Mesenchymal stem cell (in vitro differentiated cells and primary cell): Measurements from ENCODE around the gene SLC14A1.
"Not testable (repeated sequence)": the region's sequence is repeated elsewhere in the genome, so short reads cannot be mapped to it uniquely, and the experiment has no call there.

Experiments used
- DNase-seq: peaks from one replicate; pipeline ENCODE4 v3.0.0-alpha.2; 2013
- H2AFZ ChIP-seq: one replicate; pipeline ENCODE4 v1.6.1; 2013; ENCODE audit warnings: low read depth, mild to moderate bottlenecking, control low read depth, inconsistent platforms, low read length, moderate library complexity
- H2AK5ac ChIP-seq: 2 replicates; pipeline ENCODE4 v1.6.1; 2013; ENCODE audit warnings: low read length, moderate library complexity, mild to moderate bottlenecking, inconsistent platforms; ENCODE audit not compliant: severe bottlenecking
- H2BK120ac ChIP-seq: one replicate; pipeline ENCODE4 v1.6.1; 2013; ENCODE audit warnings: low read depth, mild to moderate bottlenecking, inconsistent platforms, low read length, moderate library complexity
- H2BK12ac ChIP-seq, 2 experiments: one replicate each; pipeline ENCODE4 v1.6.1; 2013; ENCODE audit warnings: inconsistent platforms in 2 of 2, low read length in 2 of 2, mild to moderate bottlenecking in 2 of 2, moderate library complexity in 2 of 2, control low read depth in 1 of 2
- H2BK15ac ChIP-seq: one replicate; pipeline ENCODE4 v1.6.1; 2013; ENCODE audit warnings: mild to moderate bottlenecking, low read depth, inconsistent platforms; ENCODE audit not compliant: poor library complexity, severe bottlenecking
- H2BK5ac ChIP-seq: 2 replicates; pipeline ENCODE4 v1.6.1; 2013; ENCODE audit warnings: low read depth, mild to moderate bottlenecking, low read length, control low read depth, inconsistent platforms; ENCODE audit not compliant: poor library complexity, severe bottlenecking
- H3K14ac ChIP-seq, 2 experiments: one replicate each; pipeline ENCODE4 v1.6.1; 2013; ENCODE audit warnings: inconsistent platforms in 2 of 2, low read length in 2 of 2, control low read depth in 1 of 2, mild to moderate bottlenecking in 1 of 2, moderate library complexity in 1 of 2
- H3K18ac ChIP-seq, 2 experiments: one replicate each; pipeline ENCODE4 v1.6.1; 2013; ENCODE audit warnings: inconsistent platforms in 2 of 2, low read length in 2 of 2, control low read depth in 1 of 2, low read depth in 1 of 2, mild to moderate bottlenecking in 1 of 2
- H3K23ac ChIP-seq, 2 experiments: one replicate each; pipeline ENCODE4 v1.6.1; 2013; ENCODE audit warnings: inconsistent platforms in 2 of 2, low read length in 2 of 2, mild to moderate bottlenecking in 2 of 2, moderate library complexity in 2 of 2, control low read depth in 1 of 2
- H3K27ac ChIP-seq: 2 replicates; pipeline ENCODE4 v1.5.1; 2013; ENCODE audit warnings: mild to moderate bottlenecking, moderate library complexity, low read length, control low read depth, inconsistent platforms; ENCODE audit not compliant: poor library complexity, severe bottlenecking
- H3K27me3 ChIP-seq, 2 experiments: 2 replicates each; pipeline versions ENCODE4 v1.6.1 to v1.7.0; 2013; ENCODE audit warnings: low read length in 2 of 2, mild to moderate bottlenecking in 2 of 2, moderate library complexity in 2 of 2, control low read depth in 1 of 2, inconsistent platforms in 1 of 2; ENCODE audit not compliant: control insufficient read depth in 1 of 2, insufficient read depth in 1 of 2
- H3K36me3 ChIP-seq, 2 experiments: 2 replicates each; pipeline versions ENCODE4 v1.6.1 to v1.7.0; 2013; ENCODE audit warnings: low read length in 2 of 2, control low read depth in 1 of 2, inconsistent platforms in 1 of 2, low read depth in 1 of 2, mild to moderate bottlenecking in 1 of 2; ENCODE audit not compliant: insufficient read depth in 2 of 2, control insufficient read depth in 1 of 2
- H3K4ac ChIP-seq, 2 experiments: one replicate each; pipeline ENCODE4 v1.6.1; 2013; ENCODE audit warnings: inconsistent platforms in 2 of 2, low read length in 2 of 2, mild to moderate bottlenecking in 2 of 2, moderate library complexity in 2 of 2, control low read depth in 1 of 2, low read depth in 1 of 2
- H3K4me1 ChIP-seq: 2 replicates; pipeline ENCODE4 v1.6.1; 2013; ENCODE audit warnings: low read depth, low read length, control low read depth; ENCODE audit not compliant: control insufficient read depth, insufficient read depth
- H3K4me2 ChIP-seq: 2 replicates; pipeline ENCODE4 v1.6.1; 2013; ENCODE audit warnings: low read length, mild to moderate bottlenecking, inconsistent platforms; ENCODE audit not compliant: poor library complexity, severe bottlenecking
- H3K4me3 ChIP-seq, 2 experiments: 2 replicates each; pipeline versions ENCODE4 v1.5.1 to v1.7.0; 2013; ENCODE audit warnings: low read length in 2 of 2, mild to moderate bottlenecking in 2 of 2, control low read depth in 1 of 2, low read depth in 1 of 2; ENCODE audit not compliant: insufficient read depth in 1 of 2
- H3K79me1 ChIP-seq: replicated peaks from 2 replicates; pipeline ENCODE4 v1.6.1; 2013; ENCODE audit warnings: mild to moderate bottlenecking, control low read depth, low read length, inconsistent platforms; ENCODE audit not compliant: poor library complexity, severe bottlenecking
- H3K9ac ChIP-seq: 2 replicates; pipeline ENCODE4 v1.7.0; 2013; ENCODE audit warnings: mild to moderate bottlenecking, low read length, moderate library complexity
- H3K9me3 ChIP-seq: 2 replicates; pipeline ENCODE4 v1.7.0; 2013; ENCODE audit warnings: mild to moderate bottlenecking, low read length; ENCODE audit not compliant: control insufficient read depth
- H4K8ac ChIP-seq: one replicate; pipeline ENCODE4 v1.6.1; 2013; ENCODE audit warnings: inconsistent platforms, mild to moderate bottlenecking, low read length, moderate library complexity
- H4K91ac ChIP-seq: one replicate; pipeline ENCODE4 v1.6.1; 2013; ENCODE audit warnings: mild to moderate bottlenecking, low read length, inconsistent platforms
- WGBS: methylation state at CpG from one replicate; pipeline ENCODE4 v1.1.7; 2013; ENCODE audit warnings: mixed read lengths; 5-methylcytosine and 5-hydroxymethylcytosine counted together

SLC14A1 gene

DNA sequence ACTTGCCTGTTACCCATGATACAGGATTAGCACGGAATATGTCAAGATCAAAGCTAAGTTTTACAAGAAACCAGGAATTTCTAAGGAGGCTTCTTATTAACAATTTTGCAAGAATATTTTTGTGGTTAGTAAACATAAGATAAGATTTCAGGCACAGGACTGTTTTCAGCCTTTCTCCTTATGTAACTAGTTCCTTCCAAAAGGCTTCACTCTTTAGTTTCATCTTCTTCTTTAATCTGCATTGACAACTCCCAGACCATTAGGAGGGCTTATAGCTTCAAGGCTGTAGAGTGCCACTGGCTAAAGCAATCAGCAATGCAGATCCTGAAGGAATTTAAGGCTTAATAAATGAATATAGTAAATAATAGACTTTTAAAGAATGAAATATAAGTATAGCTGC lies 29.3 kb downstream of the SLC14A1 start:
- H2BK15ac ChIP-seq: no peak overlapping the region
- H3K23ac ChIP-seq: no peak overlapping the region
- DNase-seq: peak; percentile 14
- H3K4me3 ChIP-seq: no peak overlapping the region
- H2BK120ac ChIP-seq: no peak overlapping the region
- H3K36me3 ChIP-seq: peaks cover 0 to 11% of the 10 kb centered on the region in 2 experiments
- H3K18ac ChIP-seq: no peak overlapping the region
- no peak overlapping the region for H4K8ac ChIP-seq
- no peak overlapping the region for H2AFZ ChIP-seq
- H3K27ac ChIP-seq: no peak overlapping the region
- no peak overlapping the region for H4K91ac ChIP-seq
- H3K27me3 ChIP-seq: no peaks in the 10 kb centered on the region
- H3K4me2 ChIP-seq: no peak overlapping the region
- H3K14ac ChIP-seq: no peak overlapping the region
- H2BK12ac ChIP-seq: no peak overlapping the region
- no peak overlapping the region for H2AK5ac ChIP-seq
- WGBS: no CpG with 5 or more reads among the region's 1 CpG
- no peak overlapping the region for H3K4ac ChIP-seq
- H3K79me1 ChIP-seq: no peaks in the 10 kb centered on the region
- no peaks in the 10 kb centered on the region for H3K9me3 ChIP-seq
- no peak overlapping the region for H3K9ac ChIP-seq
- H3K4me1 ChIP-seq: peaks cover 5% of the 10 kb centered on the region
- no peak overlapping the region for H2BK5ac ChIP-seq

DNA sequence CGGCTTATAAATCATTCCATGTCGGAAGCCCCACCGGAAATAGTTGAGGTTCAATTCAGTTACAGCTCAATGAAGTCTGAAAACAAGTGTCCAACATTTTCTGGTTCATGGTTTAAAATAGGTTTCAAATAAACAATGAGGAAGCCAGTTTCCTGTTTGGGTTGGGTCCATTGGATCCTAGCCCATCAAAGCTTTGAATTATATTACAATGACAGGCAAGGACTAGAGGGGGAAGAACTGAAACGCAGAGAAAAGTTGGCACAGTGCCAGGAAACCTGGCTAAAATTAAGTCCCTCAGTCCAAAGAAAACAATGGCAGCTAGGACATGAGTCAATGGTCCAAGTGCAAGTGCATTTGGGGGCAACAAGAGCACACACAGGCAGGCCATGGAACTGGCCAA lies 32.0 kb downstream of the SLC14A1 start:
- Histone ChIP-seq H3K79me1 (no peaks in the 10 kb centered on the region), H2BK12ac (no peak overlapping the region), H3K23ac (no peak overlapping the region), H2BK15ac (no peak overlapping the region), H3K27ac (no peak overlapping the region), H3K4me1 (peaks cover 6% of the 10 kb centered on the region), H2AFZ (no peak overlapping the region), H2BK120ac (no peak overlapping the region), H3K9ac (no peak overlapping the region), H4K8ac (no peak overlapping the region), H3K4ac (no peak overlapping the region), H2BK5ac (no peak overlapping the region), H2AK5ac (no peak overlapping the region), H3K4me2 (no peak overlapping the region), H3K18ac (no peak overlapping the region), H3K36me3 (no peaks in the 10 kb centered on the region), H3K27me3 (no peaks in the 10 kb centered on the region), H3K4me3 (no peak overlapping the region), H3K14ac (no peak overlapping the region), H4K91ac (no peak overlapping the region), H3K9me3 (no peaks in the 10 kb centered on the region)
- WGBS: 37% methylated on average over 4 of the region's 4 CpGs
- DNase-seq: peak; percentile 24

DNA sequence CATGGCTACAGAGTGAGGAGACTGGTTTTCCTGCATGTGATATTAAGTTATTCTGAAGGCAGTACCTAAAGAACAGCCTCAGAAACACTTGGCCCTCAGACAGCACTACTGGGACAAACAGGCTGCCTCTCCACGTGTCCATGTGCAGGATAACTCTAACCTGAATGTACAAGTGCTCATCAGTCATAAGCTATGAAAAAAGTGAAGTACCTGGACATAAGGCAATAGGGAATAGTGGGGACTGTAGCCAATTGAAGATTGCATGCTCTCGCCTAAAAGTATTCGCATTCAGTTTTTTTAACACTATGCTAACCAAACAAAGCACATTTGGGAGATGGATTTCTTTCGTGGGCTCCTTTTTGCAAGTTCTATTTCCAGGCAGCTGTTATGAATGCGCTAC lies 33.0 kb downstream of the SLC14A1 start:
- Histone ChIP-seq H2BK5ac (no peak overlapping the region), H2AK5ac (no peak overlapping the region), H3K23ac (no peak overlapping the region), H3K4ac (no peak overlapping the region), H3K4me2 (no peak overlapping the region), H3K14ac (no peak overlapping the region), H3K4me3 (no peak overlapping the region), H2BK120ac (no peak overlapping the region), H3K9me3 (no peaks in the 10 kb centered on the region), H3K4me1 (peaks cover 6% of the 10 kb centered on the region), H3K9ac (no peak overlapping the region), H2BK12ac (no peak overlapping the region), H3K36me3 (no peaks in the 10 kb centered on the region), H3K79me1 (no peaks in the 10 kb centered on the region), H3K27me3 (no peaks in the 10 kb centered on the region), H2BK15ac (peak overlapping the region; percentile 26), H4K91ac (no peak overlapping the region), H3K18ac (no peak overlapping the region), H4K8ac (no peak overlapping the region), H3K27ac (no peak overlapping the region), H2AFZ (no peak overlapping the region)
- WGBS: 93% methylated on average over 5 of the region's 5 CpGs
- DNase-seq: no peak

DNA sequence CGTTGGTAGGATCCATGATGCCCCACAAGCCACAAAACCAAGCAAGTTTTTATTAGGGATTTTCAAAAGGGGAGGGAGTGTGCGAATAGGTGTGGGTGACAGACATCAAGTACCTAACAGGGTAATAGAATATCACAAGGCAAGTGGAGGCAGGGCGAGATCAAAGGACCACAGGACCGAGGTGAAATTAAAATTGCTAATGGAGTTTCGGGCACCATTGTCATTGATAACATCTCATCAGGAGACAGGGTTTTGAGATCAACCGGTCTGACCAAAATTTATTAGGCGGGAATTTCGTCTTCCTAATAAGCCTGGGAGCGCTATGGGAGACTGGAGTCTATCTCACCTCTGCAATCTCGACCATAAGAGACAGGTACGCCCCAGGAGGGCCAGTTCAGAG lies 33.7 kb downstream of the SLC14A1 start:
- not testable (repeated sequence) for H4K91ac ChIP-seq, H3K4me2 ChIP-seq, H2BK12ac ChIP-seq, H4K8ac ChIP-seq, H3K9me3 ChIP-seq, H2BK120ac ChIP-seq, H2AFZ ChIP-seq, H3K27me3 ChIP-seq, H2BK15ac ChIP-seq, H3K4me1 ChIP-seq, H3K4ac ChIP-seq, H3K9ac ChIP-seq, H3K36me3 ChIP-seq, H3K18ac ChIP-seq, H3K27ac ChIP-seq, DNase-seq, H3K14ac ChIP-seq, H2AK5ac ChIP-seq, H3K4me3 ChIP-seq, H3K23ac ChIP-seq, H3K79me1 ChIP-seq, H2BK5ac ChIP-seq
- WGBS: 88% methylated on average over 11 of the region's 11 CpGs
